Stomach (tissue), 9 donors: ENCODE results near the gene RARRES2. TPM values are rescaled to one million over a fixed set of nuclear protein-coding genes. Genes with fewer than 3 reads are reported as not detected.
A peak's percentile ranks its signal among the peaks of the same experiment; 100 is the strongest.

Source experiments
- DNase-seq, 2 donors: peaks; one replicate each; pipeline versions ENCODE4 v3.0.0 to v3.0.0-alpha.2; 2013 to 2019
- H3K27ac ChIP-seq, 5 donors: fragments of 200-600 bp in 4 of 5; sonication (generic) in 4 of 5; one replicate each; pipeline ENCODE4 v1.5.1; 2013 to 2019; ENCODE audit warnings: mild to moderate bottlenecking in 1 of 5, moderate library complexity in 1 of 5
- H3K27me3 ChIP-seq, 3 donors: fragments of 200-600 bp; sonication (generic); one replicate each; pipeline ENCODE4 v1.5.1; 2017 to 2019; ENCODE audit warnings: mixed run types in 1 of 3
- H3K36me3 ChIP-seq, 4 donors: fragments of 200-600 bp; sonication (generic); 1 replicate in 3 of 4; 2 replicates in 1 of 4; pipeline ENCODE4 v1.5.1; 2016 to 2019
- H3K4me1 ChIP-seq, 4 donors: fragments of 200-600 bp; sonication (generic); one replicate each; pipeline ENCODE4 v1.5.1; 2016 to 2019
- H3K4me3 ChIP-seq, 4 donors: fragments of 200-600 bp; sonication (generic) in 3 of 4; one replicate each; pipeline ENCODE4 v1.5.1; 2016 to 2019; ENCODE audit warnings: mild to moderate bottlenecking in 1 of 4
- H3K9me3 ChIP-seq, 4 donors: fragments of 200-600 bp; sonication (generic); one replicate each; pipeline ENCODE4 v1.5.1; 2016 to 2019
- EP300 ChIP-seq: sonication (generic); formaldehyde crosslinking; IDR thresholded peaks from one replicate; pipeline ENCODE4 v1.6.1; 2017; ENCODE audit warnings: antibody characterized with exemption
- POLR2A ChIP-seq, 4 donors: fragments of 450-650 bp; IDR thresholded peaks; one replicate each; pipeline ENCODE4 v1.6.1; 2016; ENCODE audit warnings: antibody characterized with exemption in 4 of 4, control low read depth in 2 of 4, mild to moderate bottlenecking in 1 of 4, moderate library complexity in 1 of 4
- POLR2AphosphoS5 ChIP-seq, 3 donors: sonication (generic); formaldehyde crosslinking; IDR thresholded peaks; one replicate each; pipeline ENCODE4 v1.6.1; 2016; ENCODE audit warnings: antibody characterized with exemption in 3 of 3
- WGBS, 5 donors: extraction: QIAGEN DNeasy Blood & Tissue Kit in 3 of 5; methylation state at CpG; one replicate each; pipeline versions ENCODE4 v1.1.5 to v1.1.7; 2013 to 2018; 5-methylcytosine and 5-hydroxymethylcytosine counted together
- intact Hi-C: fragments of 100-400 bp; cut with DNase I; formaldehyde crosslinking; loops from one replicate; pipeline ENCODE4 v1.15.1; 2023; ENCODE audit warnings: low total_unique reads
- polyA plus RNA-seq, 3 donors: library from polyadenylated mRNA; stranded (reverse); fragments of 200-250 nt; gene quantifications; one replicate each; pipeline ENCODE4 v1.2.3, GENCODE V29; 2013
- total RNA-seq, 5 donors: library from RNA; depleted of rRNA; stranded (reverse); fragments of >200 nt; gene quantifications; one replicate each; pipeline versions ENCODE4 v1.1.0 to v1.2.3, GENCODE V29; 2014 to 2016
- TF ChIP-seq, protein P1 (sequence below), 7 experiments: fragments of 450-650 bp in 4 of 7; fragments of 200-600 bp in 3 of 7; sonication (generic) in 3 of 7; IDR thresholded peaks; one replicate each; pipeline ENCODE4 v1.5.1; 2016 to 2019; ENCODE audit warnings: antibody characterized with exemption in 7 of 7, control low read depth in 2 of 7, mild to moderate bottlenecking in 1 of 7
- donor health status: healthy with polysubstance abuse.
- donor health status: Bipolar disorder and iron deficiency.
- donor health status: healthy.

RARRES2 gene
- total and polyA plus RNA-seq, 8 donors: 33.5 to 244 (median 126) TPM

DNA sequence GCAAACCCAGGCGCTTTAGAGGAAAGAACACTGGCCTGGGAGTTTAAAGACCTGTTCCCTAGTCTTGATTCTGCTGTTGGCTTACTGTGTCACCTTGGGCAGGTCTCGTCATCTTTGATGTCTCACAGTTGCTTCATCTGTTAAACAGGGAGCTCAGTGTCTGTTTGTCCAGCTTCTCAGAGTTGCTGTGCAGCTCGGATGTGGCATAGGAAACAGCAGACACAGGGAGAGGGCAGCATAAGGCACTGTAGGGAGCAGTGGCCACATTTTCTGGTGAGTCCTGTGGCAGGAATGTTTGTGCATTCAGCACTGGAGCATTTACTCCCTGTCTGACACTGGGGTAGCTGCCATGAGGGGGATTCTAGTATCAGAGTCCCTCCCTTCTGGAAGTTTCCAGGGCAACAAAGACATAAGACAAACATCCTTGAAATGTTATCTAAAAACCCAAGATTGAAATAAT lies 29.2 kb upstream of the RARRES2 start:
- Histone ChIP-seq H3K27ac (peak overlapping the region; percentile 31 to 97 (median 94)), H3K4me1 (peaks cover 31 to 71% (median 62%) of the 10 kb centered on the region in 4 donors), H3K36me3 (peaks cover 29 to 49% (median 42%) of the 10 kb centered on the region in 4 donors), H3K27me3 (no peaks in the 10 kb centered on the region), H3K9me3 (no peaks in the 10 kb centered on the region), H3K4me3 (peak overlapping the region in 3 of 4 donors; percentile 71 to 95 (median 88))
- DNase-seq: no peak
- no peak for TF ChIP-seq POLR2A (IDR thresholded peaks at IDR 0.05)
- TF ChIP-seq EP300: no peak
- TF ChIP-seq, protein P1, sequence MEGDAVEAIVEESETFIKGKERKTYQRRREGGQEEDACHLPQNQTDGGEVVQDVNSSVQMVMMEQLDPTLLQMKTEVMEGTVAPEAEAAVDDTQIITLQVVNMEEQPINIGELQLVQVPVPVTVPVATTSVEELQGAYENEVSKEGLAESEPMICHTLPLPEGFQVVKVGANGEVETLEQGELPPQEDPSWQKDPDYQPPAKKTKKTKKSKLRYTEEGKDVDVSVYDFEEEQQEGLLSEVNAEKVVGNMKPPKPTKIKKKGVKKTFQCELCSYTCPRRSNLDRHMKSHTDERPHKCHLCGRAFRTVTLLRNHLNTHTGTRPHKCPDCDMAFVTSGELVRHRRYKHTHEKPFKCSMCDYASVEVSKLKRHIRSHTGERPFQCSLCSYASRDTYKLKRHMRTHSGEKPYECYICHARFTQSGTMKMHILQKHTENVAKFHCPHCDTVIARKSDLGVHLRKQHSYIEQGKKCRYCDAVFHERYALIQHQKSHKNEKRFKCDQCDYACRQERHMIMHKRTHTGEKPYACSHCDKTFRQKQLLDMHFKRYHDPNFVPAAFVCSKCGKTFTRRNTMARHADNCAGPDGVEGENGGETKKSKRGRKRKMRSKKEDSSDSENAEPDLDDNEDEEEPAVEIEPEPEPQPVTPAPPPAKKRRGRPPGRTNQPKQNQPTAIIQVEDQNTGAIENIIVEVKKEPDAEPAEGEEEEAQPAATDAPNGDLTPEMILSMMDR (IDR thresholded peaks at IDR 0.05): no peak
- TF ChIP-seq POLR2AphosphoS5 (IDR thresholded peaks at IDR 0.05): no peak
- intact Hi-C loops: no loop called here
- 21 to 57% (median 48%) methylated on average over 3 of the region's 3 CpGs for WGBS, 5 donors

DNA sequence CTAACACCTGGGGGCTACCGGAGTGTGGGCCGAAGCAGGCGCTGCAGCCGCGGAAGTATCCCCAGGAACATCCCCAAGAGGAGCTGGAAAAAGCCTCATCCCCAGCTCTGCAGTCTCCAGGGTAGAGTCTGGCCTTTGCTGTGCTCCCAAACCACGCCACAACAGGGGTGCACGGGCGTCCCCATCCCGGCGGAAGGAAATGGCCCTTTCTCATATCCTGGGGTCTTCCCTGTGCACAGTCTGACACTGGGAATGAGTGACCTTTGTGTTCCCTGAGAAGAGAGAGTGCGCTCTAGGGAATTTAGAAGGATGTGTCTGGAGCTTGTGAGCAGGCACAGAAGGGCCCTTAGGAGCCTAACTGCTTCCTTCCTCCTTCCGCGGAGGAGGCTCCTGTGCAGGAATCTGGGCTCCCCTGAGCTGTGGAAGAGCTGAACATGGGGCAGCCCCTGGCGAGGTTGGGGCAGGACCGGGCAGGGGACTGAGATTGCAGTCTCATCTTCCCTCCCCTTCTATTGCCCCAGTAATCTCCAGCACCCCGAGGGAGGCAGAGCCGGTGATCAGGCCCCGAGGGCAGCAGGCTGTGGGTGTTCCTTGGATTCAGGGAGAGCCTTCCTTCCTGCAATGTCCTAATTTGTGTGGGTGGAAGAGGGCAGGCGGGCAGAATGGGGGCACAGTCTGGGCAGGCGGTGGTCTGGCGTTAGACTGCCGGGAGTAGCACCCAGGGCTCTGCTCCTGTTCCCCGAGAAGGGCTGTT lies 28.5 kb upstream of the RARRES2 start:
- WGBS, 5 donors: 13 to 28% (median 25%) methylated on average over 12 to 23 of the region's 23 CpGs
- H3K4me1 ChIP-seq: peaks cover 31 to 71% (median 60%) of the 10 kb centered on the region in 4 donors
- H3K27ac ChIP-seq: peak overlapping the region; percentile 87 to 97 (median 94)
- no peaks in the 10 kb centered on the region for H3K9me3 ChIP-seq
- H3K27me3 ChIP-seq: no peaks in the 10 kb centered on the region
- H3K36me3 ChIP-seq: peaks cover 29 to 43% (median 41%) of the 10 kb centered on the region in 4 donors
- peak overlapping the region; percentile 71 to 95 (median 84) for H3K4me3 ChIP-seq
- DNase-seq: no peak
- intact Hi-C loops: loop anchor here (10.0 kb wide), 1 partner anchor 45 kb away; no protein-coding TSS in a partner anchor
- TF ChIP-seq, protein P1 (IDR thresholded peaks at IDR 0.05): no peak
- TF ChIP-seq EP300: no peak
- TF ChIP-seq POLR2A (IDR thresholded peaks at IDR 0.05): no peak
- no peak for TF ChIP-seq POLR2AphosphoS5 (IDR thresholded peaks at IDR 0.05)

DNA sequence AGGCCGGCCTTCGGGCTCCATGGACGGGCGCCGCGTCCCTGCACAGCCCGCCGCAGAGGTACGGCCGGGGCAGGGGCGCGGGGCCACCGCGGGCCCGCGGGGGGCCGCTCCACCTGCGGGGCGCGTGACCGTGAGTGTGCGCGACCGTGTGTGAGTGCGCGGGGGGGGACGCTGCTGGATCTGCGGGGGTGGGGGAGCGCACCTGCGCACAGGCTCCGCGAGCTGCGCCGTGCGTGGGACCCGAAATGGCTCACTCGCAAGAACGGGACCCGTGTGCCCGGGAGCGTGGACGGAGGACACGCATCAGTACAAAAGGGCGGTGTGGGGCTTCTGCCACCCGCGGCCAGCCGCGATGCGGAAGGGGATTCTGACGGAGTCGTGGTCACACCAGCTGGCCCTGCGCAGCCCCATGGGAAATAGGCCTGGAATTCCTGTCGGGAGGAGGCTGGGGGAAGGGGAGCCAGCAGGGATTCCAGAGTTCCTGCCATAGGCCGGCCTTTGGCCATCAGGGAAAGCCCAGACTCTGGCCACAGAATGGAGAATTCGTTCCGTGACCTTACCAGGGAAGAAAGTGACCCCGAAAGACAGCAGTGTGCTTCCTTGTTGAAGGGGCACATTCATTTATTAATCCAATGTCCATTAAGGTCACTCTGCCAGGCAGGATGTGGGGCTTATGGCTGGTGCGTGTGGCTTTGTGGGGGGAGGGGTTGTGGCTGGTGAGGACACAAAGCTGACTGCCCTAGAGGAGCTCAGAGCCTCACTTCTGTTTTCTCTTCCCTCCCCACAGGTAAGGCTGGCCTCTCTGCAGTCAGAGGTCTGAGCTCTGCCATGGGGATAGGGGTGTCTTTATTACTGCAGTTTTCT lies 27.7 kb upstream of the RARRES2 start:
- Histone ChIP-seq H3K4me3 (peak overlapping the region; percentile 71 to 95 (median 84)), H3K9me3 (no peaks in the 10 kb centered on the region), H3K27me3 (no peaks in the 10 kb centered on the region), H3K27ac (peak overlapping the region; percentile 87 to 97 (median 94)), H3K4me1 (peaks cover 31 to 68% (median 60%) of the 10 kb centered on the region in 4 donors), H3K36me3 (peaks cover 25 to 35% (median 34%) of the 10 kb centered on the region in 4 donors)
- intact Hi-C loops: loop anchor here (10.0 kb wide), 1 partner anchor 46 kb away; no protein-coding TSS in a partner anchor
- TF ChIP-seq POLR2A (IDR thresholded peaks at IDR 0.05) (no peak), POLR2AphosphoS5 (IDR thresholded peaks at IDR 0.05) (peak in 1 of 3 donors; percentile 48)
- DNase-seq: peak; percentile 63 to 88
- 0 to 1% (median 1%) methylated on average over 12 to 58 of the region's 58 CpGs for WGBS, 5 donors

DNA sequence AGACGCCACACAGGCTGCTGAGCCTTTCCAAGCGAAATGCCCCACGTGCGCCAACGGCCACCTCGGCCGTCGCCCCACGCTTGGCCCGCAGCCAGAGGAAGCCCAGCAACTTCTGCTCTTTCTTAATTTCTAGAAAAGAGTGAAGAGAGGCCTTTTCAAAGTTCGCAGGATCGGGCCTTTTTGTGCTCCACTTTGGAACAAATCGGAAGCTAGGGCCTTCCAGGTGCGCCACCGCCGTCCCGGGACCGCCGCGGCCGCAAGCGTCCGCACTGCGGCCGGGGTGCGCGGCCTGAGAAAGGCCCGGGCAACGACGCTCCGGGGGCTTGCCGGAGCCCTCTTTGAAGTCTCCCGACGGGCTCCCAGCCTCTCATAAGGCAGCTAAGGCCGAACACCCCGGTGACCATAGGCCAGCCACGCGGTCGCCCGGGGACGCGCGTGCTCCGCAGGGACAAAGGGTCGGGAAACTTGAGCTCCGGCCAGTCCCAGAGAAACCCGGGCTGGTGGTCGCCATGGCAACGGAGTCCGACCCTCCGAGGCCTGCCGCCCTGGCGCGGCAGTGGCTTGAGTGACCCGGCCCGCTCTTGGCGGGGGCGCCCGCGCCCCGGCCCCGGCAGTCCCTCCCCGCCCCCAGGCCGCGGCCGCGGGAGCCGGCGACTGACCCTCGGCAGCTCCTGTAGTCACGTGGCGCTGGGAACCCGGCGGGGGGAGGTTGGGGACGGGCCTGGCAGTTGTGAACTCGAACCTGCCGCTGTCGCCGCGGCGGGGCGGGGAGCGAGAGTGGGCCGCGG lies 26.9 kb upstream of the RARRES2 start, which contains the start of gene REPIN1:
Gene REPIN1, plus strand, starts transcription at position 727 of the 788 bp plus-strand sequence. CDS start 890 bp downstream, outside the sequence.
- Histone ChIP-seq H3K4me1 (peaks cover 31 to 60% (median 53%) of the 10 kb centered on the region in 4 donors), H3K36me3 (peaks cover 19 to 27% (median 26%) of the 10 kb centered on the region in 4 donors), H3K9me3 (no peaks in the 10 kb centered on the region), H3K27ac (peak within 1 kb of the TSS; percentile 87 to 97 (median 94)), H3K27me3 (no peaks in the 10 kb centered on the region), H3K4me3 (peak within 1 kb of the TSS; percentile 71 to 95 (median 84))
- peak; percentile 71 to 89 (median 82) for TF ChIP-seq POLR2AphosphoS5 (IDR thresholded peaks at IDR 0.05)
- TF ChIP-seq, protein P1 (IDR thresholded peaks at IDR 0.05): no peak
- intact Hi-C loops: loop anchor here (10.0 kb wide), 1 partner anchor 47 kb away; no protein-coding TSS in a partner anchor
- peak; percentile 92 to 96 for DNase-seq
- WGBS, 5 donors: 0 to 2% (median 1%) methylated on average over 32 to 85 of the region's 85 CpGs
